Lower leg skin (tissue), 4 donors: ENCODE results near the gene CLK2. TPM values are rescaled to one million over a fixed set of nuclear protein-coding genes. Genes with fewer than 3 reads are reported as not detected.
"Not testable (repeated sequence)": the region's sequence is repeated elsewhere in the genome, so short reads cannot be mapped to it uniquely, and the experiment has no call there.

Experiments used
- DNase-seq, 2 donors: peaks; one replicate each; pipeline ENCODE4 v3.0.0-alpha.2; 2019; ENCODE audit warnings: low spot score in 2 of 2
- H3K4me3 ChIP-seq: fragments of 200-600 bp; sonication (generic); 2 replicates; pipeline ENCODE4 v1.5.1; 2017; ENCODE audit warnings: mild to moderate bottlenecking, low read depth; ENCODE audit not compliant: poor library complexity, severe bottlenecking
- POLR2A ChIP-seq, 2 donors: fragments of 450-650 bp; IDR thresholded peaks; one replicate each; pipeline ENCODE4 v1.6.1; 2016 to 2017; ENCODE audit warnings: antibody characterized with exemption in 2 of 2, mild to moderate bottlenecking in 1 of 2, moderate library complexity in 1 of 2
- WGBS, 2 donors: methylation state at CpG; one replicate each; pipeline ENCODE4 v1.1.5; 2018; 5-methylcytosine and 5-hydroxymethylcytosine counted together
- intact Hi-C: fragments of 100-400 bp; cut with DNase I; formaldehyde crosslinking; loops from one replicate; pipeline ENCODE4 v1.15.0; 2023; ENCODE audit warnings: low total_unique reads
- total RNA-seq, 4 donors: library from RNA; depleted of rRNA; stranded (reverse); fragments of >200 nt; gene quantifications; one replicate each; pipeline ENCODE4 v1.1.0, GENCODE V29; 2016
- TF ChIP-seq, protein P1 (sequence below), 3 donors: fragments of 450-650 bp; IDR thresholded peaks; one replicate each; pipeline ENCODE4 v1.5.1; 2016; ENCODE audit warnings: antibody characterized with exemption in 3 of 3, mild to moderate bottlenecking in 3 of 3, moderate library complexity in 2 of 3

The CLK2 gene
- total RNA-seq, 4 donors from 2014 or later: 24.6 to 55.8 (median 38.0) TPM

GRCh38 chr1:155295183-155295941, 22.1 kb upstream of the CLK2 start:
- WGBS, 2 donors: 9 to 12% methylated on average over 34 to 40 of the region's 47 CpGs
- no peak overlapping the region for H3K4me3 ChIP-seq
- TF ChIP-seq, protein P1, sequence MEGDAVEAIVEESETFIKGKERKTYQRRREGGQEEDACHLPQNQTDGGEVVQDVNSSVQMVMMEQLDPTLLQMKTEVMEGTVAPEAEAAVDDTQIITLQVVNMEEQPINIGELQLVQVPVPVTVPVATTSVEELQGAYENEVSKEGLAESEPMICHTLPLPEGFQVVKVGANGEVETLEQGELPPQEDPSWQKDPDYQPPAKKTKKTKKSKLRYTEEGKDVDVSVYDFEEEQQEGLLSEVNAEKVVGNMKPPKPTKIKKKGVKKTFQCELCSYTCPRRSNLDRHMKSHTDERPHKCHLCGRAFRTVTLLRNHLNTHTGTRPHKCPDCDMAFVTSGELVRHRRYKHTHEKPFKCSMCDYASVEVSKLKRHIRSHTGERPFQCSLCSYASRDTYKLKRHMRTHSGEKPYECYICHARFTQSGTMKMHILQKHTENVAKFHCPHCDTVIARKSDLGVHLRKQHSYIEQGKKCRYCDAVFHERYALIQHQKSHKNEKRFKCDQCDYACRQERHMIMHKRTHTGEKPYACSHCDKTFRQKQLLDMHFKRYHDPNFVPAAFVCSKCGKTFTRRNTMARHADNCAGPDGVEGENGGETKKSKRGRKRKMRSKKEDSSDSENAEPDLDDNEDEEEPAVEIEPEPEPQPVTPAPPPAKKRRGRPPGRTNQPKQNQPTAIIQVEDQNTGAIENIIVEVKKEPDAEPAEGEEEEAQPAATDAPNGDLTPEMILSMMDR (IDR thresholded peaks at IDR 0.05): no peak
- TF ChIP-seq POLR2A (IDR thresholded peaks at IDR 0.05): no peak
- DNase-seq: no peak
- intact Hi-C loops: no loop called here

DNA sequence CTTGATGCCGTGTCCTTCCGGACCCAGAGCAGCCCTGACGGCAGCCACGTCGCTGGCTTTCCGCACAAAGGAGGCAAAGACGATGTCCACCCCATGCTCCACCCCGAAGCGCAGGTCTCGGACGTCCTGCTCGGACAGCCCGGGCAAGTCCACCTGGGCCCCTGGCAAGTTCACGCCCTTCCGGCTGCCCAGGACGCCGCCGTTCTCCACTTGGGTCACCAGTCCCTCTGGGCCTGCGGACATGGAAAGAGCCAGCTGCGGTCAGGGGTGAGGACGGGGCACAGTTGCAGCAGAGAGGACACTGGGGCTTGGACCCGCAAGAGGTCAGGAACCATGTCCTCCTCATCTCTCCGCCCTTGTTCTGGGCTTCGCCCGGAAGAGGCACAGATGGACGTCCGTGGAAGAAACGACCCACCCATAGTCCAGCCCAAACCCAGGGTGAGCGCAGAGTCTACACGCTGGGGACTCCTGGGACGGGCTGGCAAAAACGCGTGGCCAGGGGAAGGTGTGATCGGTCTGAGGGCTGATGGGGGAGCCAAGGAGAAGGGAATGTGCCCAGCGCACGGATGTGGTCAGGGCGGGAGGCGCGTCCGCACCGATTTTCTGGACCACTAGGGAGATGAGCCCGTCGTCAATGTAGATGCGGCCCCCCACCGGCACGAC, 21.3 kb upstream of the CLK2 start:
- intact Hi-C loops: no loop called here
- H3K4me3 ChIP-seq: no peak overlapping the region
- TF ChIP-seq, protein P1 (IDR thresholded peaks at IDR 0.05): no peak
- no peak for TF ChIP-seq POLR2A (IDR thresholded peaks at IDR 0.05)
- no peak for DNase-seq
- WGBS, 2 donors: 48 to 62% methylated on average over 44 to 46 of the region's 46 CpGs

DNA sequence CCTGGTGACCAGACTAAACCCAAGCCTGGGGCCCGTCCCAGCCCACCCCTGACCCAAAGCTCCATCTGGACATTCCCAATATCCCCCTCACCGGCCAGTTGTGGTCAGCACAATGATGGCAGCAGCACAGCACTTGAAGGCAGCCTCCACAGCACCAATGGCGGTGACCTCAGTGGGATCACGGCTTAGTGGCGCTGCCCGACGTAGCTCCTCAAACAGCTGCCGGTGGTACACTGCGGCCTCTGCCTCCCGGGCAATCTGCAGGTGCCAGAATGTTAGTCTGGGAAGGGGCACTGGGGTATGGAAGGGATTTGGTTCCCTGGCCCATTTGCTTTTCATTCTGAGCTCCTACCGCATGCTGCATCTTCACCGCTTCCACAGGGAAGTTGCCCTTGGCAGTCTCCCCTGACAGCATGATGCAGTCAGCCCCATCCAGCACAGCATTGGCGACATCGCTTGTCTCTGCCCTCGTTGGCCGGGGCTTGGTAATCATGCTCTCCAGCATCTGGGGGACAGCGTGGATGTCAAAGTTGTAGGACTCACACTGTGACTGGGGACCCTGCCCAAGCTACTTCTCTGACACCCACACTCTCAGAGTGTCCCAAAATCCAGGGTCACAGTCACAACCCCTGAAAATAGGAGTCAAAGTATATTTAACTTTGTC, 19.9 kb upstream of the CLK2 start:
- TF ChIP-seq, protein P1 (IDR thresholded peaks at IDR 0.05): no peak
- TF ChIP-seq POLR2A (IDR thresholded peaks at IDR 0.05): no peak
- no peak overlapping the region for H3K4me3 ChIP-seq
- intact Hi-C loops: no loop called here
- WGBS, 2 donors: 87 to 90% methylated on average over 17 of the region's 17 CpGs
- DNase-seq: no peak

GRCh38 chr1:155291006-155291405, 17.7 kb upstream of the CLK2 start:
- intact Hi-C loops, H3K4me3 ChIP-seq, DNase-seq: not testable (repeated sequence)
- 84% methylated on average over 10 of the region's 10 CpGs for WGBS, 2 donors

- TF ChIP-seq, protein P1 (IDR thresholded peaks at IDR 0.05): no peak
- no peak for TF ChIP-seq POLR2A (IDR thresholded peaks at IDR 0.05)
- H3K4me3 ChIP-seq: no peak overlapping the region
- intact Hi-C loops: no loop called here
- DNase-seq: no peak
- 95 to 96% methylated on average over 7 to 15 of the region's 21 CpGs for WGBS, 2 donors
These were observed 14.8 kb upstream of the CLK2 start for GRCh38 chr1:155287987-155288543.

DNA sequence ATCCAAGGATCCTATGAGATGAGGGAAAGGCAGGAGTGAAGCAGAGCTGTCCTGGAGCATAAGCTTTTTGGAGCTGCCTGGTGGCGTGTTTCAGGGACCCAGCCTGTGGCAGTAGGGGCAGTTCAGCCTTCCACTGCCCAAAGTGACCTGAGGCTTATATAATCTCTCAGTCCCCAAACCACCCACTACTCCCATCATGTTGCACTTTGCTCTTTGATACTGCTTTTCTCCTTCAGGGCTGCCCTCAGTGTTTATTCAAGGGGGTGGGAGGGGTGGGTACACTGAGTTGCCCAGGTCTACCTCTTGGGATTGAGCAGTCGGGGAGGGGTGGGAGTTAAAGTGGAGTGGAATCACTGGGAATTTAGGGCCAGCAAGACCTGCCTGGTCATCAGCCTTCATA, 13.2 kb upstream of the CLK2 start:
- no peak for DNase-seq
- WGBS, 2 donors: 93% methylated on average over 2 of the region's 2 CpGs
- TF ChIP-seq, protein P1 (IDR thresholded peaks at IDR 0.05): no peak
- no peak for TF ChIP-seq POLR2A (IDR thresholded peaks at IDR 0.05)
- intact Hi-C loops: no loop called here
- H3K4me3 ChIP-seq: no peak overlapping the region
